DMS53 (cell line): ENCODE measurements around the gene ATXN2.
A peak's percentile ranks its signal among the peaks of the same experiment; 100 is the strongest.

ENCODE experiments used
- DNase-seq: peaks from one replicate; lab custom pipeline; 2025; lab: John Stamatoyannopoulos, UW

ATXN2 gene

GRCh38 chr12:111450676-111451075 lies 148.4 kb downstream of the ATXN2 start:
- DNase-seq, result no peak

GRCh38 chr12:111448846-111449790 lies 150.0 kb downstream of the ATXN2 start:
- no peak for DNase-seq

GRCh38 chr12:111448266-111448830 lies 150.8 kb downstream of the ATXN2 start:
- DNase-seq, result no peak

GRCh38 chr12:111447571-111448265 lies 151.4 kb downstream of the ATXN2 start:
- no peak for DNase-seq

- DNase-seq, result no peak
Measured at GRCh38 chr12:111446631-111447570, 152.2 kb downstream of the ATXN2 start.

GRCh38 chr12:111445726-111446581 lies 153.2 kb downstream of the ATXN2 start:
- DNase-seq, result peak; percentile 58

GRCh38 chr12:111444925-111445725 lies 154.0 kb downstream of the ATXN2 start:
- DNase-seq, result no peak

- DNase-seq, result no peak
Measured at GRCh38 chr12:111444314-111444924, 154.7 kb downstream of the ATXN2 start.

GRCh38 chr12:111443586-111443985 lies 155.5 kb downstream of the ATXN2 start:
- no peak for DNase-seq

- DNase-seq, result no peak
Measured at GRCh38 chr12:111443086-111443485, 156.0 kb downstream of the ATXN2 start.

- no peak for DNase-seq
Measured at GRCh38 chr12:111442301-111443045, 156.6 kb downstream of the ATXN2 start.

GRCh38 chr12:111441107-111441928 lies 157.8 kb downstream of the ATXN2 start:
- DNase-seq, result no peak

GRCh38 chr12:111440631-111441030 lies 158.5 kb downstream of the ATXN2 start:
- DNase-seq, result no peak

- DNase-seq, result no peak
Measured at GRCh38 chr12:111440152-111440551, 159.0 kb downstream of the ATXN2 start.

- DNase-seq, result no peak
Measured at GRCh38 chr12:111439657-111440151, 159.4 kb downstream of the ATXN2 start.

GRCh38 chr12:111438481-111438880 lies 160.6 kb downstream of the ATXN2 start:
- peak; percentile 42 for DNase-seq

GRCh38 chr12:111437816-111438454 lies 161.2 kb downstream of the ATXN2 start:
- DNase-seq, result peak; percentile 24
